GM23338 (cell line): ENCODE data around the gene CRADD. TPM values are rescaled to one million over a fixed set of nuclear protein-coding genes. Genes with fewer than 3 reads are reported as not detected.

Source experiments
- ATAC-seq: fragments of 200-7000 bp; cut with Tn5 transposase; 3 replicates; pipeline ENCODE4 v1.9.1; 2020
- DNase-seq: peaks from one replicate; pipeline ENCODE4 v3.0.0-alpha.2; 2015; ENCODE audit warnings: low spot score
- H2AFZ ChIP-seq: fragments of 200-600 bp; sonication (generic); 2 replicates; pipeline ENCODE4 v1.8.0; 2016; ENCODE audit warnings: antibody characterized with exemption, mild to moderate bottlenecking, moderate library complexity
- H3F3A ChIP-seq: fragments of 200-600 bp; sonication (generic); replicated peaks from 2 replicates; pipeline ENCODE4 v1.8.0; 2017; ENCODE audit warnings: antibody characterized with exemption, mixed run types, low read depth
- H3K27ac ChIP-seq: fragments of 200-600 bp; sonication (generic); 2 replicates; pipeline ENCODE4 v1.6.1; 2016; ENCODE audit warnings: low read depth
- H3K27me3 ChIP-seq: fragments of 200-600 bp; sonication (generic); 2 replicates; pipeline ENCODE4 v1.8.0; 2016; ENCODE audit warnings: mild to moderate bottlenecking, mixed run types, moderate library complexity; ENCODE audit not compliant: insufficient read depth
- H3K36me3 ChIP-seq: fragments of 200-600 bp; sonication (generic); 2 replicates; pipeline ENCODE4 v1.8.0; 2016; ENCODE audit warnings: mild to moderate bottlenecking; ENCODE audit not compliant: insufficient read depth
- H3K4me1 ChIP-seq: fragments of 200-600 bp; sonication (generic); 2 replicates; pipeline ENCODE4 v1.8.0; 2016; ENCODE audit warnings: mild to moderate bottlenecking, moderate library complexity; ENCODE audit not compliant: insufficient read depth
- H3K4me2 ChIP-seq: fragments of 200-600 bp; sonication (generic); 2 replicates; pipeline ENCODE4 v1.7.1; 2017; ENCODE audit warnings: mixed run types
- H3K4me3 ChIP-seq: fragments of 200-600 bp; sonication (generic); 2 replicates; pipeline ENCODE4 v1.6.1; 2016; ENCODE audit warnings: mixed run types
- H3K79me2 ChIP-seq: fragments of 200-600 bp; sonication (generic); replicated peaks from 2 replicates; pipeline ENCODE4 v1.8.0; 2017; ENCODE audit warnings: mild to moderate bottlenecking; ENCODE audit not compliant: insufficient read depth
- H3K9me2 ChIP-seq: fragments of 200-600 bp; sonication (generic); 2 replicates; pipeline ENCODE4 v1.8.0; 2017; ENCODE audit not compliant: insufficient read depth
- H4K20me1 ChIP-seq: fragments of 200-600 bp; sonication (generic); replicated peaks from 2 replicates; pipeline ENCODE4 v1.8.0; 2017; ENCODE audit warnings: mild to moderate bottlenecking; ENCODE audit not compliant: insufficient read depth
- H3K27ac Mint-ChIP-seq: 2 replicates; pipeline ENCODE4 v1.8.0; 2020; ENCODE audit warnings: inconsistent platforms, mild to moderate bottlenecking, moderate library complexity, mixed read lengths
- H3K27me3 Mint-ChIP-seq: 3 replicates; pipeline ENCODE4 v1.8.0; 2022; ENCODE audit warnings: low read depth, mild to moderate bottlenecking, moderate library complexity, mixed read lengths, inconsistent platforms; ENCODE audit not compliant: insufficient read depth, poor library complexity
- H3K36me3 Mint-ChIP-seq: 3 replicates; pipeline ENCODE4 v1.8.0; 2021; ENCODE audit warnings: low read depth, mild to moderate bottlenecking, inconsistent platforms, moderate library complexity, mixed read lengths
- H3K4me1 Mint-ChIP-seq: 3 replicates; pipeline ENCODE4 v1.8.0; 2020; ENCODE audit warnings: mild to moderate bottlenecking, inconsistent platforms, mixed read lengths
- H3K4me3 Mint-ChIP-seq: 3 replicates; pipeline ENCODE4 v1.8.0; 2021; ENCODE audit warnings: moderate library complexity, mild to moderate bottlenecking, inconsistent platforms, mixed read lengths
- H3K9me3 Mint-ChIP-seq: 3 replicates; pipeline ENCODE4 v1.8.0; 2020; ENCODE audit warnings: moderate library complexity, mild to moderate bottlenecking, inconsistent platforms, mixed read lengths
- CREB1 ChIP-seq: fragments of 250-450 bp; sonication (Bioruptor Pico); IDR thresholded peaks from 2 replicates; pipeline ENCODE4 v1.5.0; 2020; ENCODE audit warnings: low read depth, mild to moderate bottlenecking, moderate library complexity
- ETS1 ChIP-seq: IDR thresholded peaks from 2 replicates; pipeline ENCODE4 v1.6.1; 2016; ENCODE audit warnings: antibody characterized with exemption
- EZH2 ChIP-seq: fragments of 200-600 bp; sonication (generic); IDR thresholded peaks from one replicate; pipeline ENCODE4 v1.8.0; 2017; ENCODE audit warnings: antibody characterized with exemption, mild to moderate bottlenecking, low read depth; ENCODE audit not compliant: unreplicated experiment
- EZH2phosphoT487 ChIP-seq: fragments of 200-600 bp; sonication (generic); IDR thresholded peaks from one replicate; pipeline ENCODE4 v1.8.1; 2018; ENCODE audit warnings: antibody characterized with exemption; ENCODE audit not compliant: unreplicated experiment
- JUNB ChIP-seq: IDR thresholded peaks from one replicate; pipeline ENCODE4 v1.6.1; 2016; ENCODE audit warnings: antibody characterized with exemption; ENCODE audit not compliant: unreplicated experiment
- NANOG ChIP-seq: IDR thresholded peaks from 2 replicates; pipeline ENCODE4 v1.6.1; 2016; ENCODE audit warnings: antibody characterized with exemption, borderline replicate concordance
- POLR2AphosphoS5 ChIP-seq: IDR thresholded peaks from 2 replicates; pipeline ENCODE4 v1.6.1; 2016; ENCODE audit warnings: antibody characterized with exemption, low read depth
- STAT1 ChIP-seq: IDR thresholded peaks from one replicate; pipeline ENCODE4 v1.6.1; 2016; ENCODE audit warnings: antibody characterized with exemption; ENCODE audit not compliant: unreplicated experiment
- ZNF114 ChIP-seq: fragments of 250-450 bp; sonication (Bioruptor Pico); IDR thresholded peaks from 2 replicates; pipeline ENCODE4 v1.5.0; 2020; ENCODE audit warnings: mild to moderate bottlenecking, moderate library complexity
- ZNF331 ChIP-seq: fragments of 250-450 bp; sonication (Bioruptor Pico); IDR thresholded peaks from 2 replicates; pipeline ENCODE4 v1.5.0; 2020; ENCODE audit warnings: low read depth, mild to moderate bottlenecking, moderate library complexity
- polyA plus RNA-seq: library from polyadenylated mRNA; unstranded; fragments of >200 nt; fragmentation: Nextera tagmentation; extraction: Ambion mirVana; gene quantifications from 2 replicates; pipeline ENCODE4 v1.2.1, GENCODE V29; 2016
- total RNA-seq: library from RNA; depleted of rRNA; stranded (reverse); fragments of >200 nt; shearing (Covaris generic); gene quantifications from 2 replicates; pipeline ENCODE4 v1.2.3, GENCODE V29; 2014
- TF ChIP-seq, protein P1 (sequence below): IDR thresholded peaks from one replicate; pipeline ENCODE4 v1.6.1; 2018; ENCODE audit warnings: antibody characterized with exemption; ENCODE audit not compliant: unreplicated experiment
- TF ChIP-seq, protein P2 (sequence below), 2 experiments: fragments of 200-600 bp in 1 of 2; sonication (generic) in 1 of 2; conservative IDR thresholded peaks; 2 replicates each; pipeline versions ENCODE4 v1.5.1 to v1.6.1; 2016 to 2017; ENCODE audit warnings: antibody characterized with exemption in 2 of 2, low read depth in 2 of 2, mild to moderate bottlenecking in 2 of 2, moderate library complexity in 1 of 2

Gene CRADD
- total and polyA plus RNA-seq, 2 experiments from 2014 or later = 6.3 to 27.9 TPM

DNA sequence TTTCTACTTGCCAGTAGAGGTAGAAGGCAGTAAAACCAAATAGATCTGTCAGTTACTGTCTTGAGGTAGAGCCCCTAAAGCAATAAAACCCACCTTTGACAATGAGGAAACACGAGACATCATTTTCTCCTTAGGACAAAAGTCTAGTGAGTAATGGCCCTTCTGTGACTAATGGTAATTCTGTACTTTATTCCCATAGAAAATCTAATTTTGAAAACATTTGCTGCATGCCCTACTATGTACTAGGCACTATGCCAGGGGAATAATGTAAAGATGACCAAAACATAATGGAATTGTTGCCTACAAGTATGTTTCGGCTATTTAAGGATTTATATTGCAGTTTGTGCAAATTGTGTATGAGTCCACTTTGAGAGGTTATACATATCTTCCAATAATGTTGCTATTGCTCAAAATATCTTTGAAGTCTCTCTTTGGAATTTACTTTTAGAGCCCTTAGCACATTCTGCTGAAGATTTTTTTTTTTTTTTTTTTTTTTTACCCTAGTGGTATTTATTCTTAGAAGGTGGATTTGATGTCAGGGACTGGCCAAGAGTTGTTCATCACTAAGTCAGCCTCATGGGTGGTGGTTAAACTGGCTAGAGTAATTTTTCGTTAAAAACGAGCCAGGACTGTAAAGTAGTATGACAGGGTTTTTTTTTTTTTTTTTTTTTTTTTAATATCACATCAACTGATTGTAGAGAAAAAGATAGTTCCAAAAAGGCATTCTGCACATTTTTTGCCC is 109.7 kb downstream of the CRADD start (continued):
- TF ChIP-seq, protein P1, sequence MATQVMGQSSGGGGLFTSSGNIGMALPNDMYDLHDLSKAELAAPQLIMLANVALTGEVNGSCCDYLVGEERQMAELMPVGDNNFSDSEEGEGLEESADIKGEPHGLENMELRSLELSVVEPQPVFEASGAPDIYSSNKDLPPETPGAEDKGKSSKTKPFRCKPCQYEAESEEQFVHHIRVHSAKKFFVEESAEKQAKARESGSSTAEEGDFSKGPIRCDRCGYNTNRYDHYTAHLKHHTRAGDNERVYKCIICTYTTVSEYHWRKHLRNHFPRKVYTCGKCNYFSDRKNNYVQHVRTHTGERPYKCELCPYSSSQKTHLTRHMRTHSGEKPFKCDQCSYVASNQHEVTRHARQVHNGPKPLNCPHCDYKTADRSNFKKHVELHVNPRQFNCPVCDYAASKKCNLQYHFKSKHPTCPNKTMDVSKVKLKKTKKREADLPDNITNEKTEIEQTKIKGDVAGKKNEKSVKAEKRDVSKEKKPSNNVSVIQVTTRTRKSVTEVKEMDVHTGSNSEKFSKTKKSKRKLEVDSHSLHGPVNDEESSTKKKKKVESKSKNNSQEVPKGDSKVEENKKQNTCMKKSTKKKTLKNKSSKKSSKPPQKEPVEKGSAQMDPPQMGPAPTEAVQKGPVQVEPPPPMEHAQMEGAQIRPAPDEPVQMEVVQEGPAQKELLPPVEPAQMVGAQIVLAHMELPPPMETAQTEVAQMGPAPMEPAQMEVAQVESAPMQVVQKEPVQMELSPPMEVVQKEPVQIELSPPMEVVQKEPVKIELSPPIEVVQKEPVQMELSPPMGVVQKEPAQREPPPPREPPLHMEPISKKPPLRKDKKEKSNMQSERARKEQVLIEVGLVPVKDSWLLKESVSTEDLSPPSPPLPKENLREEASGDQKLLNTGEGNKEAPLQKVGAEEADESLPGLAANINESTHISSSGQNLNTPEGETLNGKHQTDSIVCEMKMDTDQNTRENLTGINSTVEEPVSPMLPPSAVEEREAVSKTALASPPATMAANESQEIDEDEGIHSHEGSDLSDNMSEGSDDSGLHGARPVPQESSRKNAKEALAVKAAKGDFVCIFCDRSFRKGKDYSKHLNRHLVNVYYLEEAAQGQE = no peak
- TF ChIP-seq EZH2phosphoT487 = no peak
- TF ChIP-seq ZNF331 (CRISPR knock-in tag) = no peak
- TF ChIP-seq, protein P2, sequence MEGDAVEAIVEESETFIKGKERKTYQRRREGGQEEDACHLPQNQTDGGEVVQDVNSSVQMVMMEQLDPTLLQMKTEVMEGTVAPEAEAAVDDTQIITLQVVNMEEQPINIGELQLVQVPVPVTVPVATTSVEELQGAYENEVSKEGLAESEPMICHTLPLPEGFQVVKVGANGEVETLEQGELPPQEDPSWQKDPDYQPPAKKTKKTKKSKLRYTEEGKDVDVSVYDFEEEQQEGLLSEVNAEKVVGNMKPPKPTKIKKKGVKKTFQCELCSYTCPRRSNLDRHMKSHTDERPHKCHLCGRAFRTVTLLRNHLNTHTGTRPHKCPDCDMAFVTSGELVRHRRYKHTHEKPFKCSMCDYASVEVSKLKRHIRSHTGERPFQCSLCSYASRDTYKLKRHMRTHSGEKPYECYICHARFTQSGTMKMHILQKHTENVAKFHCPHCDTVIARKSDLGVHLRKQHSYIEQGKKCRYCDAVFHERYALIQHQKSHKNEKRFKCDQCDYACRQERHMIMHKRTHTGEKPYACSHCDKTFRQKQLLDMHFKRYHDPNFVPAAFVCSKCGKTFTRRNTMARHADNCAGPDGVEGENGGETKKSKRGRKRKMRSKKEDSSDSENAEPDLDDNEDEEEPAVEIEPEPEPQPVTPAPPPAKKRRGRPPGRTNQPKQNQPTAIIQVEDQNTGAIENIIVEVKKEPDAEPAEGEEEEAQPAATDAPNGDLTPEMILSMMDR (conservative IDR thresholded peaks at IDR 0.05; ENCODE audit: low read depth in 2 of 2) = no peak
- no peak for TF ChIP-seq POLR2AphosphoS5
- TF ChIP-seq ZNF114 (CRISPR knock-in tag) = no peak

DNA sequence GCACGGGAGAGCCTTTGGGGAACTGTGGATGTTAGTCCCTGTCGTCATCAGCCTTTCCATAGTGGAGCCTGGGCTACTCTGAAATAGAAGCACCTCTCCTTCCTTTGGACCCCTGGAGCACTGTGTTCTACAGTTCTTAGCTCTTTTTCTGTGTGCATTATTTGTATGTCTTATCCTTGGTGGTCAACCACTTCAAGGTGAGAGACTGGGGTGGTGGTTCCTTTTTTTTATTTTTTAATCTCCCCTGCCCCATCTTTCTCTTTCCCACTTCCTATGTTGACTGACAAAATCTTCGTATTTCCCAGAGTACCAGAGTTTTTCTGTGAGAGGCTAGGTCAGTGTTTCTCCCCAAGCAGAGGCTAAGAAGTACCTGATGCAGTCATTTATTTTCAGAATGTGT is 111.7 kb downstream of the CRADD start:
- H3K36me3 ChIP-seq = no peaks in the 10 kb centered on the region
- ATAC-seq = no peak
- no peak overlapping the region for H3K27ac ChIP-seq
- H3F3A ChIP-seq = no peaks in the 10 kb centered on the region
- no peak for DNase-seq
- Mint-ChIP-seq H3K9me3 (no peaks in the 10 kb centered on the region), H3K4me3 (no peak overlapping the region), H3K27ac (no peak overlapping the region), H3K4me1 (peaks cover 23% of the 10 kb centered on the region), H3K36me3 (no peaks in the 10 kb centered on the region), H3K27me3 (no peaks in the 10 kb centered on the region)
- no peak overlapping the region for H2AFZ ChIP-seq
- H3K9me2 ChIP-seq = no peaks in the 10 kb centered on the region
- no peak overlapping the region for H3K4me2 ChIP-seq
- no peaks in the 10 kb centered on the region for H3K27me3 ChIP-seq
- no peak overlapping the region for H3K4me3 ChIP-seq
- no peaks in the 10 kb centered on the region for H3K79me2 ChIP-seq
- H3K4me1 ChIP-seq = peaks cover 14% of the 10 kb centered on the region; the same call in 1 of the 2 replicates
- H4K20me1 ChIP-seq = no peaks in the 10 kb centered on the region
- no peak for TF ChIP-seq NANOG
- TF ChIP-seq, protein P1 = no peak
- TF ChIP-seq ZNF331 (CRISPR knock-in tag) = no peak
- TF ChIP-seq STAT1 = no peak
- TF ChIP-seq JUNB = no peak
- TF ChIP-seq EZH2 = no peak
- no peak for TF ChIP-seq ZNF114 (CRISPR knock-in tag)
- TF ChIP-seq, protein P2 (conservative IDR thresholded peaks at IDR 0.05; ENCODE audit: low read depth in 2 of 2) = no peak
- TF ChIP-seq ETS1 = no peak
- TF ChIP-seq EZH2phosphoT487 = no peak
- TF ChIP-seq CREB1 (CRISPR knock-in tag) = no peak
- no peak for TF ChIP-seq POLR2AphosphoS5
